Stimulated activated CD4-positive, alpha-beta T cell treated with anti-CD3 and anti-CD28 coated beads, Interleukin-2, amount 100 ng/mL, for 24 hours (primary cell): ENCODE results near the gene FOXO3B.
"Not testable (repeated sequence)": the region's sequence is repeated elsewhere in the genome, so short reads cannot be mapped to it uniquely, and the experiment has no call there.

ENCODE experiments used
- DNase-seq, 2 donors: peaks; one replicate each; pipeline ENCODE4 v3.0.0-alpha.2; 2020

Gene FOXO3B

DNA sequence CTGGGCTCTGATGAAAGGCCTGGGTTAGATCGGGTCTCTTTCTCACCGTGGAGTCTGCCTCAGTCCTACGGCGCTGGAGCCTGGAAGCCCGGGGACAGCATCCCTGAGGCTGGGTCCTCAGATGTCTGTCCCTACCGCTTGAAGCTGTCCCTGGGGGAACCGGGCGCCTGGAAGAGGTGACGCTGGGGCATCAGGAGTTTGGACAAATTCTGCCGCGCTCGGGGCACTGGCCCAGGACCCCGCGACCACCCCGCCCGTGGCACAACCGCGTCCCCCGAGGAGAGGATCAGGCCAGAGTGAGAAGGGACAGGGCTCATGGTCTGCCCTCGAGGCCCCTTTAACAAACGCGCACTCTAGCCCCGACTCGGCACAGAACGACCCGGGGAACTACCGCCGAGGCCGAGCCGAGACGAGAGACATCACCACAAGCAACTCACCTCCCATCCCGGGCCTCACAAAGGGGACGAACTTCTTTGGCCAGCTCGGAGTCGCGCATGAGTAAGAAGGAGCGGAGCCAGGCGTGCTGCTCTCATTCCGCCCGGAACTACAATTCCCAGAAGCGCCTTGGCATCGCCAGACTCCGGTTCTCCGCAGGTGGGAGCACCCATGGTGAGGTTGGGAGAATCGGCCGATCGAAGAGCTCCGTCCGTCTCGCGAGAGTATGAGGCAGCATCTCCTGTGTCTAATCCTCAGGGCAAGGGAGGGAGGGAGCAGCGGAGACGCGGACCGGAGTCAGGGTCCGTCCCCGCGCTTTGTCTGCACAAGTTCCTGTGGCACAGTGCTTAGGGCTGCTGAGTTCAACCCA is at the start of gene FOXO3B:
Gene FOXO3B (minus strand): TSS at position 548 of the 805 bp plus-strand sequence. CDS start 663 bp downstream, outside the sequence.
- DNase-seq, result peak; percentile 64 to 69

DNA sequence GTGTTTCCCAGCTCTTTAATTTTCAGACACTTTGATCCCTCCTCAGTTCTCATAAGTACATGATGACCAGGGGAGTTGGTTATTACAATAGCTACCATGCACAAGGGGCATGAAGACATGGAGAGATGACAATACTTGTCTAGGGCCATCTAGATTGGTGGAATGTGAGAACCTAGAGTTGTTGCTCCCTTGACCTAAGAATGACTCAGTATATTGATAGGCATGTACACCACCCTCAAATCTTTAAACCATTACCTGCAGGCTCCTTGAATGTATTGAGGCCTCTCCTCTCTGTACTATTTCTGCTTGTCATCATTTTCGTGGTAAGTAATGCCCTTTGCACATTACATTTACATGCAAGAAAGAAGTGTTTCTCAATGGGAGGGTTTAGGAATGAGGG is 41.4 kb upstream of the FOXO3B start:
- not testable (repeated sequence) for DNase-seq

GRCh38 chr17:18722612-18723011 is 40.5 kb upstream of the FOXO3B start:
- not testable (repeated sequence) for DNase-seq

- not testable (repeated sequence) for DNase-seq
These were observed 39.8 kb upstream of the FOXO3B start for GRCh38 chr17:18721775-18722547.

DNA sequence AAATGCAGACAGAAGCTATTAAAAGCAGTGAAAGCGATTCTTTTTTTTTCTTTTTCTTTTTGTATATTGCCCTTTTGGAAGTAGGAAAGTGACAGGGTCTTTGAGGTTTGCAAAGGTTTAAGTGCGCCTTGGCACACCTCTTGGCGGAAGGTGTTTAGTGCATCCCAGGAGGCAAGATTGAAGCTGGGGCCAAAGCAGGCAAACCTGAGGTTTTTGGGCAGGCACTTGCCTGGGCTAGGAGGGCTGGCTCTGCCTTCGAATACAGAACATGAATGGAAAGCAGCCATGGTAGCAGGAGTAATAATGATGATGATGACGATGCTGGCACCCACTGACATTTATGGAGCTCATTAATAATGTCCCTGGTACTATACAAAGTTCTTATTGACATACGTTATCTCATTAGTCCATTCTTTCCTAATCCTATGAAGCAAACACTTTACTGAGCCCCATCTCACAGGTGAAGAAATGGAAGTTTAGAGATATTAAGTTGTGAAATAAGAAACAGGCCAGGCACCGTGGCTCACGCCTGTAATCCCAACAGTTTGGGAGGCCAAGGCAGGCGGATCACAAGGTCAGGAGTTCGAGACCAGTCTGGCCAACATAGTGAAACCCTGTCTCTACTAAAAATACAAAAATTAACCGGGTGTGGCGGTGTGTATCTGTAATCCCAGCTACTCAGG is 37.5 kb upstream of the FOXO3B start:
- DNase-seq, result not testable (repeated sequence)

DNA sequence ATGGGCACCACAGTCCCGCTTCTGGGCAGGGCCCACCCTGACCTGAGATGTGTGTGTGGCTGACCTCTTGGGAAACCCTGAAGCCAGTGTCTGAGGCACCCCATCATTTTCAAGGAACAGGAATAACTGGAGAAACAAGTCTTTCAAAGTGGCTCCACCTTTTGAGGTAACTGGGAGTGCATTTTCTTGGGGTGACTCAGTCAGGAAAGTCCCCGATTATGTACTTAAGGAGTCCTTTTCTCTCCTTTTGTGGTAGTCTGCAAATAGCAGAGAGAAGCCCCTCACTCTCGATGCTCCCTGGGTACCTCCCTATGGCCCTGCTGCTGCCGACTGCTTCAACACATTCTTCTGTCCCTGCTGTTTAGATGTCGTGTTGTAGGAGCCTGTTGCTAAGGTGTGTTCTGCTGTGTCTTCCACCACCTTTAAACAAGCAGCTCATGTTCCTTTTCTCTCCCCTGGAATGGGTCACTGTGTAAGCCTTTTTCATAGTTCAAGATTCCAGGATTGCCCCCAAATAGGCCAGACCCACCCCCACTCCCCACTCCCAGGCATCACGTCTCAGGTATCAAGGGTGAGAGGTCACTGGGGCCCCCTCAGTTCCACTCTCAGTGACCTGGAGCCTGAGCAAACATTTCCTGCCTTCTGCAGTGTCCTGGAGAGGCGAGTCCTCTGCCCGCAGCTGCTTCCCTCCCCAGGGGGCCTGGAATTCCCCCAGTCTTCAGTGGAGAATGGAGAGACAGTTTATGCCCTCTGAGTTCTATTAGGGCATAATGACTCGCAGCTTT is 36.7 kb upstream of the FOXO3B start:
- not testable (repeated sequence) for DNase-seq

DNA sequence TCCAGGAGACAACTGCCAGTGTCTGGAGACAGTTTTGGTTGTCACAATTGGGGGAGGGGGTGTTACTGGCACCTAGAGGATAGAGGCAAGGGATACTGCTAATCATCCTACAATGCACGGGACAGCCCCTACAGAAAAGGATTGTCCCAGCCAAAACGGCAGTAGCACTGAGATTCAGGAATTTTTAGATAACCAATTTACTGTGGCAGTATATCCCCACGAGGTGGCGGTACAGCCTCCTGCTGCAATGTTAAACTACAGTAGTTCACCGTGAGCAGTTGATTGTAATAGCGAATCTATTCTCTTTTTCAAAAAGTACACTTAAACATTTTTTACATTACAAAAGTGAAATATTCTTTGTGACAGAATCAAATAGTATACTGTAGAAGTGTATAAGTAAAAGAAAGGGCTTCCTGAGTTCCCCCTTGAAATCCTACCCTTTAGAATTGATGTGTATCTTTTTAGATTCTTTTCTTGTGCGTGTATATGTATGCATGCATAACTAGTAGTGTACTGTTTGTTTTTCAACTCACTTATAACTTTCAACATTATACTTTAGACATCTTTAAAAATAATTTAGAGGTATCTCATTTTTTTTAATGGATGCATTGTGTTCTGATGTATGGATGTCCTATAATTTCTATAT is 30.4 kb upstream of the FOXO3B start:
- DNase-seq, result peak; percentile 69 to 71

GRCh38 chr17:18708215-18708614 is 26.1 kb upstream of the FOXO3B start:
- DNase-seq, result not testable (repeated sequence)

DNA sequence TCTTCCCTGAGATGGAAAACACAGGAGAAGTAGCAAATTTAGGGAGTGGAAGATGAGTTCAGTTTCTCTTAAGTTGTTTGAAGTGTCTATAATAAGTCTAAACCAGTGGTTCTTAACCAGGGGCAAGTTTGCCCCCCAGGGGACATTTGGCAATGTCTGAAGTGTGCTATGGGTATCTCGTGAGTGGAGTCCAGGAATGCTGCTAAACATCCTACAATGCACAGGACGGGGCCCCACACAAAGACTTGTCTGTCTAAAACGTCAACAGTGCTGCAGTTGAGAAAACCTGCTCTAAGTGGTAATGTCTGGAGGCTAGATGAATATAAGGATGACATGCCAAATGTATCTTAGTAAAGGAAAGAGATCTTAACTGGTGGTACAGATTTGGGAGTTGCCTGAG is 23.8 kb upstream of the FOXO3B start:
- DNase-seq, result not testable (repeated sequence)

DNA sequence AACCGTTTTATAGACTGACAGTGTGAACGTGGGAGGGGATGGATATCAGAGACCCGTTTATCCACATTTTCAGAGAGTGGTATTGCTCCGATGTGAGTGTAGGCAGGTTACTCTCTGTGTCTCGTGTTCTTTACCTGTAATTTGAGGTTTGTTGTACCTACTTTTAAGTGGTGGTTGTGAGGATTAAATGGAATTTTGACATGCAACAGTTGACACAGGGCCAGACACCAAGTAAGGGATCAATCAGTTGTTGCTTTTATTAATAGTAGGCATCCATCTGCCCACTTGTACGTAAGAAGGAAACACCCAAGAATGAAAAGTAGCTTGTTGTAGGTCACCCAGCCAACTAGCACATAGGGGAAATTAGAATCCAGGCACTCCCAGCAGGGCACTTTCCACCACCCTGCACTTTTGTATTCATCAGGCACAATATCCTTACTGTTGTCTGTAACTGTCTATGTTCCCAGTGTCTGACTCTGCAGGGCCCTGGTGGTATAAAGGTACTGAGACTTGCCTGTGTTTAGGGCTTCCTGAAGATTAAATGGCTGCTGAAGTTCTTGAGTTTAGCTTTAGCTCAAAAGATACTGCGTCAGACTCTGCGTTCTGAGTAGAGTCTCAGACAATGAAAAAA is 16.5 kb upstream of the FOXO3B start:
- not testable (repeated sequence) for DNase-seq

DNA sequence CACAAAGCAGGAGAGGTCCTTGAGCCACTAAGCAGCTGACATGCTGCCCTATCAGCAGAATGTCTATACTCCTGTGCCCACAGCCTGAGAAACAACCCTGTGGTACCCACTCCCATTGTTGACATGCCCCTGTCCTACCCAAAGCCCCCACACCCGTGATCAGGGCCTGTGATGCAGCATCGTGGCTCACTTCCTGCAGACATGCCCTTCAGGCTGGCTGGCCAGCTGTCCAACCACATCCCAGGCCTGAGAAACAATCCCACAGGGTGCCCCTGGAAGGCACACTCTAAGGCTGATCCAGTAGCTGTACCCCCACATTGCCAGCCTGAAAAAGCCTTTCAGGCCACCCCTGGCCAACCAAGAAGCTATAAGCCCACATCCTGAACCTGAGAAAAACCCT is 13.0 kb upstream of the FOXO3B start:
- not testable (repeated sequence) for DNase-seq

- not testable (repeated sequence) for DNase-seq
These were observed 554 bp upstream of the FOXO3B start for GRCh38 chr17:18682668-18683067.

DNA sequence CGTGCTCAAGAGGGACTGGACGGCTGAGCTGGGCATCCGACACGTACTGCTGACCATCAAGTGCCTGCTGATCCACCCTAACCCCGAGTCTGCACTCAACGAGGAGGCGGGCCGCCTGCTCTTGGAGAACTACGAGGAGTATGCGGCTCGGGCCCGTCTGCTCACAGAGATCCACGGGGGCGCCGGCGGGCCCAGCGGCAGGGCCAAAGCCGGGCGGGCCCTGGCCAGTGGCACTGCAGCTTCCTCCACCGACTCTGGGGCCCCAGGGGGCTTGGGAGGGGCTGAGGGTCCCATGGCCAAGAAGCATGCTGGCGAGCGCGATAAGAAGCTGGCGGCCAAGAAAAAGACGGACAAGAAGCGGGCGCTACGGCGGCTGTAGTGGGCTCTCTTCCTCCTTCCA is 4.7 kb downstream of the FOXO3B start:
- not testable (repeated sequence) for DNase-seq

DNA sequence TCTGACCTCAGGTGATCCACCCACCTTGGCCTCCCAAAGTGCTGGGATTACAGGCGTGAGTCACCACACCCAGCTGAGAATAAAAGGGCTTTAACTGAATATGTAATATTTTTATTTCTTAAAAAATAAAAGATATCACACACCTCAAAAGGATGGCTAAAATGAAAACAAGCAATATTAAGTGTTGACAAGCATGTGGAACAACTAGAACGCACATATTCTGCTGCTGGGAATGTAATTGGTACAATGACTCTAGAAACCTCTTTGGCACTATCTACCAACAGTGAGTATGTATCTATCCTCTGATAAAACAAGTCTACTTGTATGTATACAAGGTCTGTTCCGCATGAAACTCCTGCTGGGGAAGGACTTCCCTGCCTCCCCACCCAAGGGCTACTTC is 5.2 kb downstream of the FOXO3B start:
- DNase-seq, result not testable (repeated sequence)

GRCh38 chr17:18672395-18673227 is 9.5 kb downstream of the FOXO3B start:
- DNase-seq, result not testable (repeated sequence)

- not testable (repeated sequence) for DNase-seq
These were observed 13.5 kb downstream of the FOXO3B start for GRCh38 chr17:18668625-18669024.

DNA sequence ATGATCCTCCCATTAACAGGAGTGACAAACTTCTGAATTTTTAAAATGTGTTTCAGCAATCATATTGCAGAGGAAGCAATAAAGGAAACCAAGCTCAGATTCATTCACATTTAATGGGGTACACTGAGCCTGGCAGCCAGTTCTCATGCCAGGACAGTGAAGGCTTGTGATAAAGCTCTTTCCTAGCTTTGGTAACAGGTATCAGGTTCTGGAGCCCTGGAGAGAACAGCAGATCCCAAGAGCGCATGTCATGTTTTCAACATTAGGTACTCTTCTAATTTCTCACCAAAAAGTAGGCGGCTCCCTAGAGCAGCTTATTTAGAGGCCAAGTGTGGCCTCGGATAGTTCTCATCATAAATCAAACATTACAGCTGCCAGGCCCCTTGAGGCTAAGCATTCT is 14.6 kb downstream of the FOXO3B start:
- not testable (repeated sequence) for DNase-seq

DNA sequence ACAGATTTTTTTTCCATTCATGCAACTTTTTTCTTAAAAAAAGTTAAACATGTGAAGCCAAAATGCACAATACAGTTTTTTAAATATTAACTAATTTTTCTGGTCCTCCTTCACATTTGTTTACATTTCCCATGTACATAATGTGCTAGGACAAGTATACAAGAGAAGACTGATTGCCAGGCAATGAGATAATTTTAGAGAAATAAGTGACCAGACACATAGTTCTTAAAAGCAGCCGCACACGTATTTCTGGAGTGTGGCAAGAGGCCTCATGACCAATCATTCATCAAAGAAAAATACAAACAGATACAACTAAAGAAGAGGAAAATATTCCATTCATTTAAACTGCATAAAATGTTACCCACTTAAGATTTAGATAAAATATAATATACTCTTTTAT is 15.8 kb downstream of the FOXO3B start:
- not testable (repeated sequence) for DNase-seq

- not testable (repeated sequence) for DNase-seq
These were observed 20.0 kb downstream of the FOXO3B start for GRCh38 chr17:18661924-18662624.

GRCh38 chr17:18650094-18650493 is 32.0 kb downstream of the FOXO3B start:
- DNase-seq, result not testable (repeated sequence)
